H1 (cell line): ENCODE data around the gene TMEM54. TPM values are rescaled to one million over a fixed set of nuclear protein-coding genes. Genes with fewer than 3 reads are reported as not detected.

Experiments used
- CTCF ChIA-PET: fragments of 300-600 bp; sonication (Branson Sonifier 250); formaldehyde crosslinking; loops from one replicate; lab custom pipeline; 2021; ENCODE audit not compliant: partially characterized antibody; lab: Charles Lee
- POLR2A ChIA-PET: fragments of 300-600 bp; sonication (Branson Sonifier 250); formaldehyde crosslinking; loops from one replicate; lab custom pipeline; 2021; ENCODE audit warnings: inconsistent platforms; ENCODE audit not compliant: partially characterized antibody; lab: Charles Lee
- DNase-seq, 2 experiments: peaks; one replicate each; pipeline versions ENCODE4 v3.0.0 to v3.0.0-alpha.2; 2010 to 2022; ENCODE audit warnings: low spot score in 2 of 2, low read depth in 1 of 2, mixed read lengths in 1 of 2
- FAIRE-seq: peaks from 2 replicates; lab custom pipeline; 2011; peaks lifted over from hg19 to GRCh38; lab: Jason Lieb, UNC
- H2AFZ ChIP-seq: 2 replicates; pipeline ENCODE4 v1.8.1; 2012; ENCODE audit warnings: low read length, inconsistent platforms
- H2AK5ac ChIP-seq: 2 replicates; pipeline ENCODE4 v1.6.1; 2013; ENCODE audit warnings: low read depth, low read length
- H2BK120ac ChIP-seq: replicated peaks from 2 replicates; pipeline ENCODE3; 2013; ENCODE audit warnings: low read depth, low read length, inconsistent platforms
- H2BK12ac ChIP-seq: 2 replicates; pipeline ENCODE4 v1.6.1; 2013; ENCODE audit warnings: low read depth, low read length
- H2BK15ac ChIP-seq: 2 replicates; pipeline ENCODE4 v1.6.1; 2013; ENCODE audit warnings: low read length
- H2BK20ac ChIP-seq: 2 replicates; pipeline ENCODE4 v1.6.1; 2013; ENCODE audit warnings: low read length
- H2BK5ac ChIP-seq: 2 replicates; pipeline ENCODE4 v1.6.1; 2013; ENCODE audit warnings: low read depth, low read length
- H3K14ac ChIP-seq: 2 replicates; pipeline ENCODE4 v1.6.1; 2013; ENCODE audit warnings: inconsistent platforms; ENCODE audit not compliant: insufficient read length
- H3K18ac ChIP-seq: 2 replicates; pipeline ENCODE4 v1.6.1; 2013; ENCODE audit warnings: low read length; ENCODE audit errors: extremely low read depth
- H3K23ac ChIP-seq: 2 replicates; pipeline ENCODE4 v1.6.1; 2013; ENCODE audit warnings: inconsistent platforms; ENCODE audit not compliant: insufficient read length
- H3K23me2 ChIP-seq: 2 replicates; pipeline ENCODE4 v1.6.1; 2013; ENCODE audit warnings: low read depth, low read length
- H3K27ac ChIP-seq: 2 replicates; pipeline ENCODE4 v1.6.1; 2011; ENCODE audit warnings: low read depth, low read length, inconsistent platforms
- H3K27me3 ChIP-seq, 4 experiments: replicated peaks in 1 of 4; 1 replicate in 1 of 4; 2 replicates in 3 of 4; pipeline versions ENCODE4 v1.6.1 to v1.8.1; 2011 to 2013; ENCODE audit warnings: low read length in 3 of 4, mild to moderate bottlenecking in 3 of 4, inconsistent platforms in 2 of 4, mixed read lengths in 2 of 4, moderate library complexity in 1 of 4; ENCODE audit not compliant: control insufficient read depth in 3 of 4, insufficient read depth in 3 of 4; ENCODE audit errors: extremely low read depth in 1 of 4
- H3K36me3 ChIP-seq, 4 experiments: 2 replicates each; pipeline versions ENCODE4 v1.6.1 to v1.8.1; 2011 to 2013; ENCODE audit warnings: mild to moderate bottlenecking in 4 of 4, low read length in 3 of 4, moderate library complexity in 2 of 4, control low read depth in 1 of 4, inconsistent platforms in 1 of 4; ENCODE audit not compliant: insufficient read depth in 4 of 4, control insufficient read depth in 2 of 4
- H3K4ac ChIP-seq: replicated peaks from 2 replicates; pipeline ENCODE3; 2013; ENCODE audit warnings: low read length, low read depth, mixed read lengths, inconsistent platforms; ENCODE audit not compliant: insufficient read length
- H3K4me1 ChIP-seq, 4 experiments: replicated peaks in 1 of 4; 1 replicate in 1 of 4; 2 replicates in 3 of 4; pipeline versions ENCODE4 v1.6.1 to v1.8.1; 2011 to 2013; ENCODE audit warnings: low read length in 3 of 4, inconsistent platforms in 2 of 4, mixed read lengths in 1 of 4; ENCODE audit not compliant: insufficient read depth in 4 of 4, control insufficient read depth in 3 of 4
- H3K4me2 ChIP-seq, 2 experiments: 2 replicates each; pipeline versions ENCODE4 v1.6.1 to v1.8.1; 2011 to 2013; ENCODE audit warnings: low read depth in 2 of 2, low read length in 2 of 2, control low read depth in 1 of 2, inconsistent platforms in 1 of 2, mild to moderate bottlenecking in 1 of 2; ENCODE audit not compliant: insufficient read depth in 1 of 2
- H3K4me3 ChIP-seq, 4 experiments: fragments of 200-600, 300-600 bp in 1 of 4; sonication (generic), shearing (Covaris generic), sonication (Bioruptor Twin) in 1 of 4; 2 replicates each; pipeline versions ENCODE4 v1.5.1 to v1.8.1; 2011 to 2016; ENCODE audit warnings: low read length in 4 of 4, low read depth in 3 of 4, control low read depth in 2 of 4, inconsistent platforms in 2 of 4, mild to moderate bottlenecking in 2 of 4, mixed read lengths in 1 of 4, moderate library complexity in 1 of 4; ENCODE audit not compliant: insufficient read depth in 2 of 4; ENCODE audit errors: extremely low read depth in 1 of 4
- H3K56ac ChIP-seq: replicated peaks from 2 replicates; pipeline ENCODE3; 2013; ENCODE audit warnings: low read depth, mild to moderate bottlenecking, mixed read lengths, low read length, inconsistent platforms; ENCODE audit not compliant: insufficient read length
- H3K79me1 ChIP-seq: 2 replicates; pipeline ENCODE4 v1.6.1; 2013; ENCODE audit warnings: low read depth, low read length, control low read depth
- H3K79me2 ChIP-seq, 2 experiments: 2 replicates each; pipeline versions ENCODE4 v1.6.1 to v1.8.1; 2012 to 2013; ENCODE audit warnings: low read length in 2 of 2, mild to moderate bottlenecking in 2 of 2, inconsistent platforms in 1 of 2; ENCODE audit not compliant: insufficient read depth in 2 of 2, control insufficient read depth in 1 of 2
- H3K9ac ChIP-seq, 4 experiments: replicated peaks in 1 of 4; 1 replicate in 1 of 4; 2 replicates in 3 of 4; pipeline versions ENCODE4 v1.6.1 to v1.8.1; 2011 to 2013; ENCODE audit warnings: low read depth in 3 of 4, low read length in 3 of 4, control low read depth in 2 of 4, mild to moderate bottlenecking in 2 of 4, moderate library complexity in 2 of 4, inconsistent platforms in 1 of 4; ENCODE audit errors: extremely low read depth in 1 of 4
- H3K9me3 ChIP-seq, 2 experiments: 2 replicates each; pipeline versions ENCODE4 v1.6.1 to v1.8.1; 2012 to 2013; ENCODE audit warnings: mild to moderate bottlenecking in 2 of 2, moderate library complexity in 2 of 2, control low read depth in 1 of 2, inconsistent platforms in 1 of 2, low read depth in 1 of 2, low read length in 1 of 2, mixed read lengths in 1 of 2; ENCODE audit not compliant: insufficient read depth in 2 of 2
- H4K20me1 ChIP-seq, 2 experiments: replicated peaks in 1 of 2; 2 replicates each; pipeline versions ENCODE3 to v1.8.1; 2011 to 2013; ENCODE audit warnings: inconsistent platforms in 2 of 2, low read length in 2 of 2, mild to moderate bottlenecking in 1 of 2; ENCODE audit not compliant: insufficient read depth in 2 of 2, control insufficient read depth in 1 of 2
- H4K5ac ChIP-seq: 2 replicates; pipeline ENCODE4 v1.6.1; 2013; ENCODE audit warnings: low read length, low read depth, mixed read lengths, inconsistent platforms; ENCODE audit not compliant: insufficient read length
- H4K8ac ChIP-seq: 2 replicates; pipeline ENCODE4 v1.8.0; 2013; ENCODE audit warnings: mild to moderate bottlenecking, moderate library complexity, low read length, inconsistent platforms; ENCODE audit not compliant: insufficient read depth; ENCODE audit errors: extremely low read depth
- H4K91ac ChIP-seq: replicated peaks from 2 replicates; pipeline ENCODE3; 2013; ENCODE audit warnings: low read length, mixed read lengths, inconsistent platforms; ENCODE audit not compliant: insufficient read length
- EP300 ChIP-seq, 2 experiments: IDR thresholded peaks; 1 replicate in 1 of 2; 2 replicates in 1 of 2; pipeline ENCODE4 v1.6.1; 2011 to 2012; ENCODE audit warnings: low read depth in 2 of 2, low read length in 2 of 2, mild to moderate bottlenecking in 2 of 2, borderline replicate concordance in 1 of 2, inconsistent platforms in 1 of 2, moderate library complexity in 1 of 2
- JUN ChIP-seq: IDR thresholded peaks from 2 replicates; pipeline ENCODE4 v1.6.1; 2011; ENCODE audit warnings: low read depth, mild to moderate bottlenecking, improper control_type of control experiment, low read length
- SRF ChIP-seq: IDR thresholded peaks from 2 replicates; pipeline ENCODE4 v1.6.1; 2011; ENCODE audit warnings: mild to moderate bottlenecking, low read depth, low read length, moderate library complexity
- WGBS, 2 experiments: shearing (Covaris generic) in 1 of 2; methylation state at CpG; one replicate each; pipeline versions ENCODE4 v1.1.6 to v1.1.7; 2013 to 2015; ENCODE audit warnings: low lambda C conversion rate in 2 of 2, mixed read lengths in 2 of 2, inconsistent platforms in 1 of 2, low coverage in 1 of 2, missing lambda C conversion rate in 1 of 2; ENCODE audit not compliant: insufficient replicate concordance in 2 of 2, insufficient coverage in 1 of 2, insufficient read length in 1 of 2; ENCODE audit errors: extremely low coverage in 1 of 2, missing lambda C conversion rate in 1 of 2; 5-methylcytosine and 5-hydroxymethylcytosine counted together
- polyA plus RNA-seq, 7 experiments: library from polyadenylated mRNA; depleted of rRNA in 3 of 7; stranded (reverse) in 5 of 7; unstranded in 2 of 7; fragments of >200 nt in 5 of 7; fragments of 200-250 nt in 2 of 7; gene quantifications; 1 replicate in 5 of 7; 2 replicates in 1 of 7; 4 replicates in 1 of 7; pipeline versions ENCODE4 v1.2.1 to v1.2.3, GENCODE V29; 2011 to 2013; ENCODE audit warnings: missing spikeins in 2 of 7, mixed read lengths in 2 of 7
- total RNA-seq: library from RNA; stranded (reverse); fragmentation: NEBNext Ultra II Directional; extraction: Animal tissue kit (Norgen Biotek cat#: 25700); gene quantifications from 2 replicates; pipeline ENCODE4 v1.2.1, GENCODE V29; 2021
- TF ChIP-seq, protein P1 (sequence below): IDR thresholded peaks from 2 replicates; pipeline ENCODE4 v1.6.1; 2011; ENCODE audit warnings: low read length, improper control_type of control experiment

TMEM54 gene
- total and polyA plus RNA-seq, 2 of the 8 experiments (the other 6 are each of a cell fraction or from before 2014, with no cell fraction given): 9.5 to 58.7 TPM

DNA sequence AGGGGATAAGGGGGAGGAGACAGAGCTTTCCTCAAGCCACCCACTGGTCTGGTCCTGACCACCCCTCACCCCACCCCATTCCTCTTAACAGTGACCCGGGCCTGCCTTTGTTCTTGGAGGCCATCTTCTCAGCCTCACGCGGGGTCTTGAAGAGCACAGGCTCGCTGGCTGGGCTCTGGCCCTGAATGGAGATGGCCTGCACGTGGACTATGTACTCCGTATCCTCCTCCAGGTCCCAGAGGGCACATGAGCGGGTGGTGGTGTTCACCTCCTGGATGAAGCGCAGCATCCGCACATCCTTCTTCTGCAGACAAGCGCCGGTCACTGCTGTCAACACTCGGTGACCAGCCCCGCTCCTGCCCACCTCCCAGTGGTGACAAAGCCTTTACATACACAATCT is 33.1 kb downstream of the TMEM54 start:
- POLR2A ChIA-PET: interaction anchor here (1.0 to 2.2 kb wide), 2 partner anchors 17 to 51 kb away, joined by 3 to 9 read pairs; partner anchors contain the start of genes S100PBP and YARS1
- no peak overlapping the region for H4K91ac ChIP-seq
- FAIRE-seq: no peak
- H2AFZ ChIP-seq: no peak overlapping the region
- no peak overlapping the region for H3K9ac ChIP-seq
- H2AK5ac ChIP-seq: no peak overlapping the region
- no peaks in the 10 kb centered on the region for H3K9me3 ChIP-seq
- H2BK120ac ChIP-seq: no peak overlapping the region
- DNase-seq: no peak
- no peak overlapping the region for H3K14ac ChIP-seq
- H2BK12ac ChIP-seq: no peak overlapping the region
- 95% methylated on average over 13 of the region's 13 CpGs; no CpG with 5 or more reads in 1 of the 2 experiments for WGBS, 2 experiments
- no peak overlapping the region for H3K56ac ChIP-seq
- no peak overlapping the region for H2BK5ac ChIP-seq
- H3K4me1 ChIP-seq: peaks cover 3 to 23% (median 18%) of the 10 kb centered on the region in 4 experiments
- peaks cover 6% of the 10 kb centered on the region; the same call in 1 of the 2 replicates for H3K23me2 ChIP-seq
- H3K79me2 ChIP-seq: no peaks in the 10 kb centered on the region
- no peak overlapping the region for H3K4me3 ChIP-seq
- no peak overlapping the region for H3K23ac ChIP-seq
- H3K36me3 ChIP-seq: peaks cover 0 to 5% (median 0%) of the 10 kb centered on the region in 4 experiments; a peak in 4 of 8 replicates
- no peak overlapping the region for H3K18ac ChIP-seq
- CTCF ChIA-PET: interaction anchor here (1.0 kb wide), 1 partner anchor 9 kb away, joined by 3 read pairs; no protein-coding TSS in a partner anchor
- H3K79me1 ChIP-seq: no peaks in the 10 kb centered on the region
- H3K4me2 ChIP-seq: no peak overlapping the region
- H4K8ac ChIP-seq: no peak overlapping the region
- no peak overlapping the region for H3K27ac ChIP-seq
- H3K4ac ChIP-seq: no peak overlapping the region
- H4K20me1 ChIP-seq: peaks cover 0 to 2% of the 10 kb centered on the region in 2 experiments
- H2BK15ac ChIP-seq: no peak overlapping the region
- no peak overlapping the region for H2BK20ac ChIP-seq
- H3K27me3 ChIP-seq: peaks cover 6 to 35% (median 28%) of the 10 kb centered on the region in 4 experiments
- no peak overlapping the region for H4K5ac ChIP-seq
- TF ChIP-seq EP300 (IDR thresholded peaks at IDR 0.05; ENCODE audit: borderline replicate concordance in 1 of 2, low read depth in 2 of 2, low read length in 2 of 2): no peak
- TF ChIP-seq JUN: no peak
- TF ChIP-seq, protein P1, sequence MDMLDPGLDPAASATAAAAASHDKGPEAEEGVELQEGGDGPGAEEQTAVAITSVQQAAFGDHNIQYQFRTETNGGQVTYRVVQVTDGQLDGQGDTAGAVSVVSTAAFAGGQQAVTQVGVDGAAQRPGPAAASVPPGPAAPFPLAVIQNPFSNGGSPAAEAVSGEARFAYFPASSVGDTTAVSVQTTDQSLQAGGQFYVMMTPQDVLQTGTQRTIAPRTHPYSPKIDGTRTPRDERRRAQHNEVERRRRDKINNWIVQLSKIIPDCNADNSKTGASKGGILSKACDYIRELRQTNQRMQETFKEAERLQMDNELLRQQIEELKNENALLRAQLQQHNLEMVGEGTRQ: no peak
- no peak for TF ChIP-seq SRF
